Ishikawa (cell line): Measurements from ENCODE around the gene ZNF776.

Experiments
- EGR1 ChIP-seq: IDR thresholded peaks from 2 replicates; pipeline ENCODE4 v1.6.1; 2012
- EP300 ChIP-seq: IDR thresholded peaks from 2 replicates; pipeline ENCODE4 v1.6.1; 2012; ENCODE audit warnings: borderline replicate concordance
- TF ChIP-seq, protein P1 (sequence below): IDR thresholded peaks from 2 replicates; pipeline ENCODE4 v1.6.1; 2012; ENCODE audit warnings: low read depth, mild to moderate bottlenecking
- TF ChIP-seq, protein P2 (sequence below): IDR thresholded peaks from 2 replicates; pipeline ENCODE4 v1.6.1; 2012

DNA sequence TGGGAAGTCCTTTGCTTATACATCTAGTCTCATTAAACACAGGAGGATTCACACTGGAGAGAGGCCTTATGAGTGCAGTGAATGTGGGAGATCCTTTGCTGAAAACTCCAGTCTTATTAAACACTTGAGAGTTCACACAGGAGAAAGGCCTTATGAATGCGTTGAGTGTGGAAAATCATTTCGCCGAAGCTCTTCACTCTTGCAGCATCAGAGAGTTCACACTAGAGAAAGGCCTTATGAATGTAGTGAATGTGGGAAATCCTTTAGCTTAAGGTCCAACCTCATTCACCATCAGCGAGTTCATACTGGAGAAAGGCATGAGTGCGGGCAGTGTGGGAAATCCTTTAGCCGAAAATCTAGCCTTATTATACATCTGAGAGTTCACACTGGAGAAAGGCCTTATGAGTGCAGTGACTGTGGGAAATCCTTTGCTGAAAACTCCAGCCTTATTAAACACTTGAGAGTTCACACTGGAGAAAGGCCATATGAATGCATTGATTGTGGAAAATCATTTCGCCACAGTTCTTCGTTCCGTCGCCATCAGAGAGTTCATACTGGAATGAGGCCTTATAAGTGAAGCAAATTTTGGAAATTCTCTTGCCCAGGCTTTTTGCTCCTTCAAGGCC is 32.7 kb downstream of the ZNF776 start:
- TF ChIP-seq EP300 (no peak), EGR1 (no peak)
- TF ChIP-seq, protein P1, sequence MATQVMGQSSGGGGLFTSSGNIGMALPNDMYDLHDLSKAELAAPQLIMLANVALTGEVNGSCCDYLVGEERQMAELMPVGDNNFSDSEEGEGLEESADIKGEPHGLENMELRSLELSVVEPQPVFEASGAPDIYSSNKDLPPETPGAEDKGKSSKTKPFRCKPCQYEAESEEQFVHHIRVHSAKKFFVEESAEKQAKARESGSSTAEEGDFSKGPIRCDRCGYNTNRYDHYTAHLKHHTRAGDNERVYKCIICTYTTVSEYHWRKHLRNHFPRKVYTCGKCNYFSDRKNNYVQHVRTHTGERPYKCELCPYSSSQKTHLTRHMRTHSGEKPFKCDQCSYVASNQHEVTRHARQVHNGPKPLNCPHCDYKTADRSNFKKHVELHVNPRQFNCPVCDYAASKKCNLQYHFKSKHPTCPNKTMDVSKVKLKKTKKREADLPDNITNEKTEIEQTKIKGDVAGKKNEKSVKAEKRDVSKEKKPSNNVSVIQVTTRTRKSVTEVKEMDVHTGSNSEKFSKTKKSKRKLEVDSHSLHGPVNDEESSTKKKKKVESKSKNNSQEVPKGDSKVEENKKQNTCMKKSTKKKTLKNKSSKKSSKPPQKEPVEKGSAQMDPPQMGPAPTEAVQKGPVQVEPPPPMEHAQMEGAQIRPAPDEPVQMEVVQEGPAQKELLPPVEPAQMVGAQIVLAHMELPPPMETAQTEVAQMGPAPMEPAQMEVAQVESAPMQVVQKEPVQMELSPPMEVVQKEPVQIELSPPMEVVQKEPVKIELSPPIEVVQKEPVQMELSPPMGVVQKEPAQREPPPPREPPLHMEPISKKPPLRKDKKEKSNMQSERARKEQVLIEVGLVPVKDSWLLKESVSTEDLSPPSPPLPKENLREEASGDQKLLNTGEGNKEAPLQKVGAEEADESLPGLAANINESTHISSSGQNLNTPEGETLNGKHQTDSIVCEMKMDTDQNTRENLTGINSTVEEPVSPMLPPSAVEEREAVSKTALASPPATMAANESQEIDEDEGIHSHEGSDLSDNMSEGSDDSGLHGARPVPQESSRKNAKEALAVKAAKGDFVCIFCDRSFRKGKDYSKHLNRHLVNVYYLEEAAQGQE, result no peak
- TF ChIP-seq, protein P2, sequence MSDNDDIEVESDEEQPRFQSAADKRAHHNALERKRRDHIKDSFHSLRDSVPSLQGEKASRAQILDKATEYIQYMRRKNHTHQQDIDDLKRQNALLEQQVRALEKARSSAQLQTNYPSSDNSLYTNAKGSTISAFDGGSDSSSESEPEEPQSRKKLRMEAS, result no peak
